AG04450 (cell line): ENCODE measurements around the gene TEX29. TPM values are rescaled to one million over a fixed set of nuclear protein-coding genes. Genes with fewer than 3 reads are reported as not detected.

ENCODE experiments used
- CTCF ChIA-PET: fragments of 300-600, 350-600 bp; formaldehyde crosslinking; extraction: SDS; loops from one replicate; lab custom pipeline; 2022; ENCODE audit warnings: antibody characterized with exemption, inconsistent platforms; lab: Charles Lee
- POLR2A ChIA-PET: fragments of 350-600 bp; formaldehyde crosslinking; extraction: SDS; loops from one replicate; lab custom pipeline; 2021; ENCODE audit warnings: antibody characterized with exemption, inconsistent platforms; lab: Yijun Ruan, JAX
- DNase-seq: peaks from one replicate; pipeline ENCODE4 v3.0.0-alpha.2; 2011; ENCODE audit warnings: low read depth, low spot score
- H3K27ac ChIP-seq: one replicate; pipeline ENCODE4 v1.5.1; 2012; ENCODE audit warnings: low read depth, low read length, control low read depth
- H3K27me3 ChIP-seq: one replicate; pipeline ENCODE4 v1.6.0; 2012; ENCODE audit warnings: low read length; ENCODE audit not compliant: control insufficient read depth, insufficient read depth
- H3K4me3 ChIP-seq: 2 replicates; pipeline ENCODE4 v1.5.1; 2011; ENCODE audit warnings: mild to moderate bottlenecking, low read depth, low read length, control low read depth
- H3K9me3 ChIP-seq: 2 replicates; pipeline ENCODE4 v1.5.1; 2012; ENCODE audit warnings: low read length; ENCODE audit not compliant: control insufficient read depth, insufficient read depth
- polyA plus RNA-seq: library from polyadenylated mRNA; depleted of rRNA; stranded (reverse); fragments of >200 nt; gene quantifications from 2 replicates; pipeline ENCODE4 v1.2.3, GENCODE V29; 2011
- TF ChIP-seq, protein P1 (sequence below): IDR thresholded peaks from 2 replicates; pipeline ENCODE4 v1.5.1; 2011; ENCODE audit warnings: low read depth, low read length, control low read depth, inconsistent platforms

TEX29 gene
- polyA plus RNA-seq, 1 experiment: 6.1 TPM

DNA sequence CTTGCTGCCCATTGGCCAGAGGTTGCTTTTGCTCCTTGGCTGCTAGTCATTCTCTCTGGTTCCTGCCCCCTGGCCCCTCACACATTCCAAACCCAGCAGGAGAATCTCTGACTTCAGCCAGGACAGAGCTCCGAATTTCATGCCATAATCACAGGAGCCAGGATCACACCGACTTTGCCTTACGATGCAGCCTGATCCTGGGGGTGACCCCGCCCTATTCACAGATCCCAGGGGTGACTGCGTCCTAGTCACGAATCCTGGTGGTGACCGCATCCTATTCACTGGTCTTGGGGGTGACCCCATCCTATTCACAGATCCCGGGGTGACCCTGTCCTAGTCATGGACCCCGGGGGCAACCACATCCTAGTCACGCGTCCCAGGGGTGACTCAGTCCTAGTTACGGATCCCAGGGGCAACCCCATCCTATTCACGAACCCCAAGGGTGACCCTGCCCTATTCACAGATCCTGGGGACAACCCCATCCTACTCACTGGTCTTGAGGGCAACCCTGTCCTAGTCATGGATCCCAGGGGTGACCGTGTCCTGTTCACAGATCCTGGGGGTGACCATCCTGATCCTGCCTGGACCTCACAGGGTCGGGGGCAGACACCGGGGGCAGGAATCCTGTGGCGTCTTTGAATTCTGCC lies 7.4 kb upstream of the TEX29 start:
- TF ChIP-seq, protein P1, sequence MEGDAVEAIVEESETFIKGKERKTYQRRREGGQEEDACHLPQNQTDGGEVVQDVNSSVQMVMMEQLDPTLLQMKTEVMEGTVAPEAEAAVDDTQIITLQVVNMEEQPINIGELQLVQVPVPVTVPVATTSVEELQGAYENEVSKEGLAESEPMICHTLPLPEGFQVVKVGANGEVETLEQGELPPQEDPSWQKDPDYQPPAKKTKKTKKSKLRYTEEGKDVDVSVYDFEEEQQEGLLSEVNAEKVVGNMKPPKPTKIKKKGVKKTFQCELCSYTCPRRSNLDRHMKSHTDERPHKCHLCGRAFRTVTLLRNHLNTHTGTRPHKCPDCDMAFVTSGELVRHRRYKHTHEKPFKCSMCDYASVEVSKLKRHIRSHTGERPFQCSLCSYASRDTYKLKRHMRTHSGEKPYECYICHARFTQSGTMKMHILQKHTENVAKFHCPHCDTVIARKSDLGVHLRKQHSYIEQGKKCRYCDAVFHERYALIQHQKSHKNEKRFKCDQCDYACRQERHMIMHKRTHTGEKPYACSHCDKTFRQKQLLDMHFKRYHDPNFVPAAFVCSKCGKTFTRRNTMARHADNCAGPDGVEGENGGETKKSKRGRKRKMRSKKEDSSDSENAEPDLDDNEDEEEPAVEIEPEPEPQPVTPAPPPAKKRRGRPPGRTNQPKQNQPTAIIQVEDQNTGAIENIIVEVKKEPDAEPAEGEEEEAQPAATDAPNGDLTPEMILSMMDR: no peak
- ChIA-PET CTCF (no interaction called here), POLR2A (no interaction called here)
- no peak for DNase-seq
- Histone ChIP-seq H3K9me3 (peaks cover 28% of the 10 kb centered on the region), H3K4me3 (no peak overlapping the region), H3K27ac (no peak overlapping the region), H3K27me3 (no peaks in the 10 kb centered on the region)

DNA sequence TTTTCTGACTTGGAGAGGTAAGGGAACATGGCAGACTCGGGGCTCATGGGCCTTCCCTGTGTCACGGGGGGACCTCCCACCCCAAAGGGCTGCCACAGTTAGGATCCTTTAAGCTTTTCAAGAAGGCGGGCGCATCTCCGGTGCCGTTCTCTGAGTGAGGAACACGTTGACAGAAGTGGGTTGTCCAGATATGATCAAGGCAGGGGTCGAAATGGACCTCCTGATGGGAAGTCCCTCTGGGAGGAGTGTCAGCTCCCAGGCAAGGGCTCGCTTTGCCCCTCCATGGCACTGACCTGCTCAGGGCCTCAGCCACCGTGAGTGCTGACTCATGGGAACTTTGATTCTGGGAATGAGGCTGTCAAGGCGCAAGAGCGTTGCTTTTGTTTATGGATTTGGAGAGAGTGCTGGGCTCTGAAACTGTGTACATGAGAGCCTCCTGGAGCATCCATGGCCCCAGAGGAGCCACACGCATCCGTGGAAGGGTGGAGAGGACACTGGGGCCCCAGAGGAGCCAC lies 6.5 kb upstream of the TEX29 start:
- DNase-seq: no peak
- POLR2A ChIA-PET: no interaction called here
- TF ChIP-seq, protein P1: no peak
- Histone ChIP-seq H3K9me3 (peaks cover 28% of the 10 kb centered on the region), H3K27me3 (no peaks in the 10 kb centered on the region), H3K4me3 (no peak overlapping the region), H3K27ac (no peak overlapping the region)
- CTCF ChIA-PET: no interaction called here

DNA sequence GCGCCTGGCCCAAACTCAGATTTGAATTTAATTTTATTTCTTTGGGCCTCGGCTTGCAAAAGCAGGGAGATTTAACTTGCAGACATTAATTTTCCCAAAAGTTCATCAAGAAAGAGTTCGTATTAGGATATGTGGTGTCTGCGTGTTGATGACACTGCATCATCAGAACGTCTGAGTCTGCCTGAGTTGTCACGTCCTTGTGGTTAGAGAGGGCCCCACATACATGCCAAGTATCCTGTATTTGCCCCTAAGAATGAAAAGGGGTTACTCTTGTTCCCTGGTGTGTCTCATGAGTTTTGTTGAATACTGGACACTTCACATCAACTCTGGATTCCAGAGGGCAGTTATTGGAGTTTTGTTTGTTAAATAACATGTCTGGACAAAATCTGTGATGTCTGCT lies 5.6 kb upstream of the TEX29 start:
- H3K27me3 ChIP-seq: no peaks in the 10 kb centered on the region
- DNase-seq: no peak
- H3K9me3 ChIP-seq: peaks cover 28% of the 10 kb centered on the region
- TF ChIP-seq, protein P1: no peak
- POLR2A ChIA-PET: no interaction called here
- CTCF ChIA-PET: no interaction called here
- H3K27ac ChIP-seq: no peak overlapping the region
- H3K4me3 ChIP-seq: no peak overlapping the region

DNA sequence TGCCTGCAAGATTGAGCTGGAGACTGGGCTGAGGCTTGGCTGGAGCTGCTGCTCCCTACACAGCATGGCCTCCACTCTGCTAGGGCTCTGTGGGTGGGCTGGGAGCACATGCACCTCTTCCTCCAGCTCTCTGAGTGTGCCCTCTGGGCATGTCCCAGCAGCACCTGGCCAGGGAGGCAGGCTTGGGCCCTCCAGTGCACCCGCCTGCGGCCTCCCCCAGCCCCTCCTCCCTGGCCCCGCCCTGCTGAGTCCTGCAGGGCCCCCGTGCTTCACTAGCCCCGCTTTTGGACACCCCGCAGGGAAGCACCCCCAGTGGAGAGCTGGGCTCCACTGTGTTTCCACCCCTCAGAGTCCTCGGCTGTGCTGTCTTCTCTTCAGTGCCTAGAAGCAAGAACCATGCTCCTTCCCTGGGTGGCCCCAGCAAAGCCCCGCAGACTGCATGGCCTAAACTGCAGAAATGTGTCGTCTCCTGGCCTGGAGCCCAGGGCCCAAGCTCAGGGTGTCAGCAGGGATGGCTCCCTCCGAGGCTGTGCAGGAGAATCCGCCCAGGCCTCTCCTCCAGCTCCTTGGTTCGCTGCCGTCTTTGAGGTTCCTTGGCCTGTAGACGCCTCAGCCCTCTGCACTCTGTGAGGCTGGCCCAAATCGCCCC lies 5.0 kb upstream of the TEX29 start:
- Histone ChIP-seq H3K27ac (no peak overlapping the region), H3K4me3 (no peak overlapping the region), H3K9me3 (peaks cover 28% of the 10 kb centered on the region), H3K27me3 (no peaks in the 10 kb centered on the region)
- TF ChIP-seq, protein P1: no peak
- ChIA-PET POLR2A (no interaction called here), CTCF (no interaction called here)
- no peak for DNase-seq

DNA sequence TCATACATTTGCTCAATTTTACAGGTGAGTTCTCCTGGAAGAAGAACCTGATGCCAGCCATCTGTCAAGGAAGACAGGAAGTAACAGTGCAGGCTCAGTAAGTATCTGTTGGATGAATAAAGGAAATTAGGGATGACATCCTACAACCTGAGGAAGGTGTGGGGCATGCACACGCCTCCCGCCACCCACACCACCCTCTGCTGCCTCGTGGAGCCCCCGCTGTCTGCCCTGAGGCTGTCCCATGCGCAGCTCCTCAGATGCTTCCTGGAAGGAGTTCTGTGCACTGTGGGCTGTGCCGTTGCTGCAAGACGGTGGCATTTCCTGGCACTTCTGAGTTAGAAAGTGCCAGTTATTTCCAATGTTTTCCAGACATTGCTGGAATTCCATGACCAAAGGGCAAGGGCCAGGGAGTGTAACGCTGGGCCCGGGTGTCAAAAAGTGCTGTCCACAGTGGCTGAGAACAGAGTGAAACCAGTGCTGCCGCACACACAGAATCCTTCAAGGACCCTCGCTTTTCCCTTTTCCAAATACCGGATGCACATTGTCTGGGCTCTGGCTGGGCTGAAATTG lies 4.2 kb upstream of the TEX29 start:
- no peak overlapping the region for H3K27ac ChIP-seq
- peaks cover 28% of the 10 kb centered on the region for H3K9me3 ChIP-seq
- TF ChIP-seq, protein P1: no peak
- H3K4me3 ChIP-seq: no peak overlapping the region
- no peak for DNase-seq
- POLR2A ChIA-PET: no interaction called here
- CTCF ChIA-PET: no interaction called here
- H3K27me3 ChIP-seq: no peaks in the 10 kb centered on the region
